HG02970 (cell line): Measurements from ENCODE around the gene CNNM1.

ENCODE experiments used
- ATAC-seq: cut with Tn5 transposase; IDR thresholded peaks from one replicate; pipeline ENCODE4 v1.9.1; 2021; ENCODE audit warnings: mild to moderate bottlenecking, moderate library complexity, moderate number of reproducible peaks; ENCODE audit not compliant: unreplicated experiment, low FRiP score

Gene CNNM1

GRCh38 chr10:99329304-99329553 is at the start of gene CNNM1:
Gene CNNM1 (plus strand): TSS chr10:99329356. CDS start chr10:99329388, 32 bp downstream.
- no peak for ATAC-seq

- ATAC-seq: no peak
These were observed 49.5 kb upstream of the CNNM1 start for GRCh38 chr10:99279626-99280111.

GRCh38 chr10:99280472-99280871 is 48.7 kb upstream of the CNNM1 start:
- no peak for ATAC-seq

GRCh38 chr10:99285881-99286280 is 43.3 kb upstream of the CNNM1 start:
- no peak for ATAC-seq

- no peak for ATAC-seq
These were observed 38.9 kb upstream of the CNNM1 start for GRCh38 chr10:99290306-99290705.

GRCh38 chr10:99292159-99292558 is 37.0 kb upstream of the CNNM1 start:
- no peak for ATAC-seq

GRCh38 chr10:99296605-99297004 is 32.6 kb upstream of the CNNM1 start:
- no peak for ATAC-seq

GRCh38 chr10:99297033-99297432 is 32.1 kb upstream of the CNNM1 start:
- ATAC-seq: no peak

- no peak for ATAC-seq
These were observed 25.0 kb upstream of the CNNM1 start for GRCh38 chr10:99303899-99304861.

GRCh38 chr10:99304862-99305229 is 24.3 kb upstream of the CNNM1 start:
- no peak for ATAC-seq

GRCh38 chr10:99312501-99312900 is 16.7 kb upstream of the CNNM1 start:
- ATAC-seq: no peak

GRCh38 chr10:99315853-99316252 is 13.3 kb upstream of the CNNM1 start:
- ATAC-seq: no peak

- ATAC-seq: no peak
These were observed 12.8 kb upstream of the CNNM1 start for GRCh38 chr10:99316374-99316773.

GRCh38 chr10:99318048-99318447 is 11.1 kb upstream of the CNNM1 start:
- ATAC-seq: no peak

GRCh38 chr10:99318475-99318874 is 10.7 kb upstream of the CNNM1 start:
- ATAC-seq: no peak

- ATAC-seq: no peak
These were observed 3.9 kb upstream of the CNNM1 start for GRCh38 chr10:99325281-99325680.

- no peak for ATAC-seq
These were observed 2.3 kb upstream of the CNNM1 start for GRCh38 chr10:99326871-99327270.

- ATAC-seq: no peak
These were observed 415 bp upstream of the CNNM1 start for GRCh38 chr10:99328579-99329303.

GRCh38 chr10:99329554-99330346 is 594 bp downstream of the CNNM1 start:
- ATAC-seq: no peak

- no peak for ATAC-seq
These were observed 1.3 kb downstream of the CNNM1 start for GRCh38 chr10:99330347-99330924.
